HG03135 (cell line): ENCODE data around the gene VPS51.
"Not testable (repeated sequence)": the region's sequence is repeated elsewhere in the genome, so short reads cannot be mapped to it uniquely, and the experiment has no call there.

Experiments
- ATAC-seq: cut with Tn5 transposase; IDR thresholded peaks from one replicate; pipeline ENCODE4 v1.9.1; 2021; ENCODE audit warnings: mild to moderate bottlenecking, moderate library complexity; ENCODE audit not compliant: unreplicated experiment

Gene VPS51

DNA sequence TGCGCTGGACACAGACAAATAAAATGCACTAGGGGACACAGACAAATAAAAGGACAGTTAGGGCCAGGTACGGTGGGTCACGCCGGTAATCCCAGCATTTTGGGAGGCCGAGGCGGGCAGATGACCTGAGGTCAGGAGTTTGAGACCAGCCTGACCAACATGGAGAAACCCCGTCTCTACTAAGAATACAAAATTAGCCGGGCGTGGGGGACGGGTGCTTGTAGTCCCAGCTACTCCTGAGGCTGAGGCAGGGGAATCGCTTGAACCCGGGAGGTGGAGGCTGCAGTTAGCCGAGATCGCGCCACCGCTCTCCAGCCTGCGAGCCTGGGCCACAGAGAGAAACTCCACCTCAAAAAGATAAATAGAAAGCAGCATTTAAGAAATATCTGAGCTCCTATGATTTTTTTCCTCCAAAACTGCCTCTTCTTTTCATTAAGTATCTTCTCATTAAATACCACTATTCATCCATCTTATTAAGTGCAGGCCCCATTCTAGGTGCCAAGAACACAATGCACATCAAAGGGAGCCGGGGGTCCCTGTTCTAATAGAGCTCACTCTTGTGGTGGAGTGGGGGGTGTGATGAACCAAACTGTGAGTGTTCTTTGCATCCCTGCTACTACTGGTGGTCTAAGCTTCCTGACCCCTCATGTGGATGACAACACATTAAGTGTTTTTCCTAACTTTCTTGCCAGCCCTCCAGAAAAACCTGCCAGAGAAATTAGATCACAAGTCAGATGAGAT lies 22.3 kb downstream of the VPS51 start:
- ATAC-seq: no peak

DNA sequence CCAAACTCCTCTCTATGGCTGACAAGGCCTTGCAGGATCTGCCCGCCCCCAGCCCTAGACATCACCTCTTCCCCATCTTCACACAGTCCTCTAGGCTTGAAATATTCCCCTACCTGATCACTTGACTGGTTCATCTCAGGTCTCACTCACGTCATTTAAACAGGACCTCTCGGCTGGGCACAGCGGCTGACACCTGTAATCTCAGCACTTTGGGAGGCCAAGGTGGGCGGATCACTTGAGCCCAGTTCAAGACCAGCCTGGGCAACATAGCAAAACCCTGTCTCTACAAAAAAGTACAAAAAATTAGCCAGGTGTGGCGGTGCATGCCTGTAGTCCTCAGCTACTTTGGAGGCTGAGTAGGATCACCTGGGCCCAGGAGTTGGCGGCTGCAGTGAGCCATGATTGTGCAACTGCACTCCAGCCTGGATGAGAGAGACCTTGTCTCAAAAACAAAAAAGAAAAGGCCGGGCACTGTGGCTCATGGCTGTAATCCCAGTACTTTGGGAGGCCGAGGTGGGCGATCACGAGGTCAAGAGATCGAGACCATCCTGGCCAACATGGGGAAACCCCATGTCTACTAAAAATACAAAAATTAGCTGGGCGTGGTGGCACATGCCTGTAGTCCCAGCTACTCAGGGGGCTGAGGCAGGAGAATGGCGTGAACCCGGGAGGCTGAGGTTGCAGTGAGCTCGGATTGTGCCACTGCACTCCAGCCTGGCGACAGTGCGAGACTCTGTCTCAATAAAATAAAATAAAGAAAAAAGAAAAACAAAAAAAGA lies 23.1 kb downstream of the VPS51 start:
- ATAC-seq: not testable (repeated sequence)

DNA sequence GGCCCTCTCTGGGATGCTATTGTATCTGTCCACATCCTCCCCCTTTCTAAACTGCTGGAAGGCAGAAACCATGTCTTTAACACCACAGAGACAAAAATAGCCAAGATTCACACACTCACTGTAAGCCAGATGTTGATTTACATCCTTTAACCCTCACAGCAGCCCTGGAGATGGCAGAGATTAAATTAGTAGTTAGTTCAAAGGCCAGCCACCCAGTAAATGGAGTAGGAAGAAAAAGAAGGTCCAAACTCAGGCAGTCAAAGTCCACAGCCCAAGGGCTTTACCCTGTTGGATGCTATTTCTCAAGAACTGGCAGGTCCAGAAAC lies 23.6 kb downstream of the VPS51 start:
- ATAC-seq: no peak

GRCh38 chr11:65120831-65121230 lies 24.8 kb downstream of the VPS51 start:
- ATAC-seq: no peak

DNA sequence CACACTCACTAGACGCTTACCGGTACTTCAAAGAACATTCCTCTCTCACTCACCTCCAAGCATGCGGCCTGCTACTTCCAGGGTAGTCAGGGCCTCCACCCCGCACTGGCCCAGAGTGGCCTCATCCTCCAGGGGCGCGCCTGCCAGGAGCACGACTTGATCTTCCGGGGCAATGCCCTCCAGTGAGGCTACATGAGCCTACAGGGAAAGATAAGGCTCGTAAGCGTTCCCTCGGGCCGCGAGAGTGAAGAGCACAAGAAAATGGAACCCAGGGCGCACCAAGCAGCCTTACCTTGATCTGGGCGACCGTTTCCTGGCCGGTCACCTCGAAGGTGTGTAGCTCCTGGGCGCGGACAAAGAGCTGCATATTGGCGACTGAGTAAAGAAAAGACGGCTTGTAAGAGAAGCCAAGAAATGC lies 25.4 kb downstream of the VPS51 start:
- no peak for ATAC-seq

- peak; percentile 65 for ATAC-seq
Measured at GRCh38 chr11:65121865-65122696, 26.1 kb downstream of the VPS51 start, which contains the start of the genes FAU and MRPL49. Gene FAU (minus strand): TSS chr11:65122134. CDS start chr11:65121813, 321 bp downstream. Gene MRPL49 (plus strand): TSS chr11:65122321. CDS start chr11:65122347, 26 bp downstream.

DNA sequence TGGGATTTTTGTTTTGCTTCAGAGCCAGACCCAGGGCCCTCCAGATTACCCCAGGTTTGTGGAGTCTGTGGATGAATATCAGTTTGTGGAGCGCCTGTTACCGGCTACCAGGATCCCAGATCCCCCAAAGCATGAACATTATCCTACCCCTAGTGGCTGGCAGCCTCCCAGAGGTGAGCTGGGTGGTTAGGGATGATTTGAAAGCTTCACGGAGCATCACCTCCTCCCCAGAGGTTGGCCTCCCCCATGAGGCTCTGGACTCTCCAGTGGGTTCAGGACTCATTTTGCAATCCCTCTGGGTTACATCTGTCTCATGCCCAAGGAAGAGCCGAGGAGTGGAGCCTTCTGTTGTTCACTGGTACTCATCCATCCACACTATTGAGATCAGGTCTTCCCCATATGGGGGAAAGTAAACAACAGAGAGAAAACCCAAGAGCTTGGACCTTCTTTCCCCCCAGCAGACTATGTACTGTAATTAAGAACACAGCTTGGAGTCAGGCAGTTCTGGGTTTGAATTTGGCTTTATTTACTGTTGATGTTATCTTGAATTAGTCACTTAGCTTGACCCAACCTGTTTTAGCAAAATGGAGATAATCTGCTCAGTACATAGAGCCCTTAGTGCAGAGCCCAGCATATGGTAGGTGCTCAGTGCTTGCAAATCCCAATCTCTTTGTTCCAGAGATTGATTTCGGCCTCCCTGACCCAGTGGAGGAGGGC lies 28.6 kb downstream of the VPS51 start:
- ATAC-seq: no peak

DNA sequence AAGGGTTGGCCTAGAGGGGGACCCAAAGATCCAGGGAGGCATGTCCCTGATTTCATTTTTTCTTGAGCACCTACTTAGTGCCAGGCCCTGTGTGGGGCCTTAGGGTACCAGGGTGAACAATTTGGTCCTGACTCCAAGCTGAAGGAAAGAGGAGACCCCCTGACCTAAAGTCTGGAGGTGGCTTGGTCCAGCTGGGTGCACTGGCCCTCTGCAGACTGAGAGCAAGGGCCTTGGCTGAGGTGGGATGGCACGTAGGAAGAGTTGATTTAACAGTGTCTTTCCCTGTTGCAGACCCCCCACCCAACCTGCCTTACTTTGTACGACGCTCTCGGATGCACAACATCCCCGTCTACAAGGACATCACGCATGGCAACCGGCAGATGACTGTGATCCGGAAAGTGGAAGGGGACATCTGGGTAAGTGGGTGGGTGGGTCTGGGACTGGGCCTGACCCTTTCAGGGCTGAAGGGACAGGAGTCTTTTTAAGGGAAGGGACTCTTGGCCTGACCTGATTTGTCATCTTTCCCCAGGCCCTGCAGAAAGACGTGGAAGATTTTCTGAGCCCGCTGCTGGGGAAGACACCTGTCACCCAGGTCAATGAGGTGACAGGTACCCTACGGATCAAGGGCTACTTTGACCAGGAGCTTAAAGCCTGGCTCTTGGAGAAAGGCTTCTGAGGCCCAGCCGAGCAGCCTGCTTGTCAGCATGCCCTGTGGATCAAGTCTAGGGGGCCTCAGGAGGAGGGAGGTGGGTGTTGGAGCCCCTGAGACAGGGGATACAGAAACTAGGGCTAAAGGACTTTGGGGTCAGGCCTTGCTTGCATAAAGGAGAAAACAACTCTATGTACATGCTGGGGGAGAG lies 29.4 kb downstream of the VPS51 start:
- no peak for ATAC-seq

GRCh38 chr11:65126624-65127274 lies 30.7 kb downstream of the VPS51 start:
- no peak for ATAC-seq

DNA sequence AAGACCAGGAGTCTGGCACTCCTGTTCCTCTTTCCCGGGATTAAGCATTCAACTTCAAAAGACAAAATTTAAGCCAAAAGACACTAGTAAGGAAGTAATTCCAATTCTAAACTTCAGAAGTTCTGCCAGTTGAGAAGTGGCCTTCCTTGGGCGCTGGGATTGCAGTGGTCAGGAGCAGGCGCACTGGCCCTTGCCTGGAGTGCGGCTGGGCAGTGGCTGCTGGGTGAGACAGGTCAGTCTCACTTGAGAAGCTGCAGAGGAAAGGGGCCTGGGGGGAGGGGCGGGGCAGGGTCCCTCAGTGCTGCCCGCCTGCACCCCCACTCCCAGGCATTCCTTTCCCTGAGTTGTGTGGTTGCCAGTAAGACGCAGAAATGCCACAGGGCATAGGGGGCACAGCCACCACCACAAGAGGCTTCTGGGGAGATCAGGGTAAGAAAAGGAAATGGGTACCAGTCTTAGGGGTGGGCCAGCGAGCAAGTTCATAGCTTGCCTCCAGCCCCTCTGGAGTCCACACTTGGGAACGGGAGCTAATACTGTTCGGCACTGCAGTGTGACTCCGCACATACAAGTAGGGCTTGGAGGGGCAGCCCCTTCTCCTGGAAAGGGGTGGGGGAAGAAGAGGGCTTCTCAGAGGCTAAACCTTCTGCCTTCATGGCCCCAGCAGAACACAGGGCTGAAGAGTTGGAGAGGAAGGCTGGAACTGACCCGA lies 31.6 kb downstream of the VPS51 start:
- ATAC-seq: no peak

- no peak for ATAC-seq
Measured at GRCh38 chr11:65128182-65129145, 32.5 kb downstream of the VPS51 start.

DNA sequence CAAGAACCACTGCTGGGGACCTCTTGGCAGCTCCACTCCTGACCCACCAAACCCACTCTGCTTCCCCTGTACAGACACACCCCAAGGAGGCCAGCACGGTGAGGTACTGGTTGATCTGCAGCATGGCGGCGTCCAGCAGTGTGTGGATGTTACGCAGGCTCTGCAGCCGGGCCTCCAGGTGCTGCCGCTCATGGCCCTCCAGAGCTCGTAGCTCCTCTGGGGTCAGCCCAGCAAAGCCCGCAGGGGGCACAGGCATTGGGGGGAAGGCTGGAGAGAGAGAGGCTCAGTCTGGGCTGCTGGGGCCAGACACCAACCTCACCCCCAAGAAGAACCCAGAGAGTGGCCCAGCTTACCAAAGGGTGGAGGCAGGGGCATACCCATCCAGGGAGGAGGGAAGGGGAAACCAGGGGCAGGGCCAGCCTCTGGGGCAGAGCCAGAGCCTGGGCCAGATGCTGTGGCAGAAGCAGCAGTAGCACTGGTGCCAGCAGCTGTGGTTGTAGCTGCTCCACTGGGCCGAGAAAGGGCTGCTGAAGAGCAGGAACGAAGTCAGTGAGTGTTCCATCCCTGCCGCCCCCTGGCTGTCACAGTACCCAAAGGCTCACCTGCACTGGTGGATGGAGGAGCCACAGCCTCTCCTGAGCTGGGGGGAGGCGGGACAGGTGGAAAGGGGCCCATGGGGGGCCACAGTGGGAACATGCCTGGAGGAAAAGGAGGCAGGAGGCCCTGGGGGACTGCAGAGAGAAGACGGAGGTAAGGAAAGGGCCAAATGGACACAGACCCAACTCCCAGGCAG lies 33.8 kb downstream of the VPS51 start:
- ATAC-seq: no peak

DNA sequence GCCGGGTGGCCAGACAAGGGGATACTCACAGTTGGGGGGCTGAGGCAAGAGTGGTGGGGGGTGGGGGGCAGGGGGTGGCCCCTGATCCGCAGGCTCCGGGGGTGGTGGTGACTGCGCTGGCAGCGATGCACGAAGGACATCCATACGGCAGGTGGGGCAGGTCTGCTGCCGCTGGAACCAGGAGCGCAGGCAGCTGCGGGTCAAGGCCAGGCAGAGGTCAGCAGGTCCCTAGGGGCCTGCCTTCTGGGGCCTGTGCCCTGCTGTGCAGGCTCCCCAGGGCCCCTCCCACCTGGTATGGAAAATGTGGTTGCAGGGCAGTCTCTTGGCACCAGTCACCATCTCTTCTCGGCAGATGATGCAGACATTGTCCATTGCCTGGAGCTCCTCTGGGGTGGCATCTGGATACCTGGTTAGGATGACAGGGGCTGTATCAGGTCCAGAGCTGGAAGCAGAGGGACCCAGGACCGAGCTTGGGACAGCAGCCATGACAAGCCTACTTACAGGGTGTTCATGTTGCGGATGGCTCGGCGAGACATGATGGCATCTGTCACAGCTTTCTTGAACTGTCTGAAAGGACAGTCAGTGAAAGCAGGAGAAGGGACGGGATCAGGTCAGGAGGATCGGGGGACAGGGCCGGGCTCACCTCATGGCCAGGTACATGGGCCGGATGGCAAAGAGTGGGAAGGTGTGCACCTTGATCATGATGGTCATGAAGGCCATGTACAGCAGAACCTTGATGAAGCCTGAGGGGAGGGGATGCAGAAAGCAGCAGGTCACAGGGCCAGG lies 34.8 kb downstream of the VPS51 start:
- ATAC-seq: no peak

GRCh38 chr11:65131417-65131776 lies 35.4 kb downstream of the VPS51 start:
- no peak for ATAC-seq

DNA sequence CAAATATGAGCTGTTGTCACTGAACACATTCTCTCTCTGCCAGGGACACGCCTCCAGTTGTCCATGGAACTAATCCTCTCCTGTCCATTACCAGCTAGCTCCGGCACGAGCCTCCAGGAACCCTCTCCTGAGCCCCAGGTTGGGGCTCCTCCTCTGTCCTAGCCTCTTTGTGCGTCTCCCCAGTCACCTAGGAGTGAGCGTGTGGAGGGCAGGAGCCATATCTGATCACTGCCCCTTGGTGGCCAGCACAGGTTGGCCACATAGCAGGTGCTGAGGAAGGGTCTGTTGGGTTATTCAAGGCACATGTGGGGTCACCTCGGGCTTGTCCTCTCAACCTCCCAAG lies 35.9 kb downstream of the VPS51 start:
- no peak for ATAC-seq
